ENCODE data around the gene LYRM7.

LYRM7 gene

GRCh38 chr5:131206772-131207171 lies 36.0 kb downstream of the LYRM7 start:
- Histone ChIP-seq H3K9me3 (ENCODE audit: control insufficient read depth, low read length) (no peaks in the 10 kb centered on the region), H3K9ac (ENCODE audit: low read length) (no peak overlapping the region), H3K36me3 (ENCODE audit: control insufficient read depth, insufficient read depth, low read length, severe bottlenecking) (no peaks in the 10 kb centered on the region), H3K4me3 (ENCODE audit: low read length) (no peak overlapping the region), H3K4me1 (ENCODE audit: control insufficient read depth, insufficient read depth, low read length) (peaks cover 10% of the 10 kb centered on the region), H3K27me3 (replicated peaks; ENCODE audit: control insufficient read depth, insufficient read depth, low read length) (no peaks in the 10 kb centered on the region)
- no peak for DNase-seq (ENCODE audit: low read depth)

GRCh38 chr5:131209175-131209505 lies 38.4 kb downstream of the LYRM7 start:
- Histone ChIP-seq H3K9me3 (ENCODE audit: control insufficient read depth, low read length) (no peaks in the 10 kb centered on the region), H3K4me1 (ENCODE audit: control insufficient read depth, insufficient read depth, low read length) (peaks cover 10% of the 10 kb centered on the region), H3K9ac (ENCODE audit: low read length) (no peak overlapping the region), H3K27me3 (replicated peaks; ENCODE audit: control insufficient read depth, insufficient read depth, low read length) (no peaks in the 10 kb centered on the region), H3K36me3 (ENCODE audit: control insufficient read depth, insufficient read depth, low read length, severe bottlenecking) (no peaks in the 10 kb centered on the region), H3K4me3 (ENCODE audit: low read length) (no peak overlapping the region)
- no peak for DNase-seq (ENCODE audit: low read depth)

DNA sequence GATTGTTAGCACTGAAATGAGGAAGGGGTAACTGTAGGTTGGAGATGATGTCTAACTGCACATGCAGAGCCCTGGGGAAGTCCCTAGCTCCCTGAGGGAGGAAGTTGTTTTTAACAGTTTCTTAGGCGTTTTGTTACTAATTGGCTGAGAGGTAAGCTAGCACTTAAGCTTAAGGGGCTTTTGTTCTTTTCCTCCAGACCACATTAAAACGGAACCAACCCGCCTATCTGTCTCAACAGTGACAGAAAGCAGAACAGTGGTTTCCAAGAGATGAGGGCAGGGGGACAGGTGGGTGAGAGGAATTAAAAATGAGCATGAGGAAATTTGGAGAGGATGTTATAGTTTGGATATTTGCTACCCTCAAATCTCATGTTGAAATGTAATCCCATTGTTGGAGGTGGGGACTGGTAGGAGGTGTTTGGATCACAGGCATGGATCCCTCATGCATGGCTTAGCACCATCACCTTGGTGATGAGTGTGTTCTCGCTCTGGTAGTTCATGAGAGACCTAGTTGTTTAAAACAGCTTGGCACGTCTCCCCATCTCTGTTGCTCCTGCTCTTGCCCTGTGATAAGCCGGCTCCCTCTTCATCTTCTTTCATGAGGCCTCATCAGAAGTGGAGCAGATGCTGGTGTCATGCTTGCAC lies 38.9 kb downstream of the LYRM7 start:
- no peak overlapping the region for H3K4me3 ChIP-seq (ENCODE audit: low read length)
- no peaks in the 10 kb centered on the region for H3K9me3 ChIP-seq (ENCODE audit: control insufficient read depth, low read length)
- no peaks in the 10 kb centered on the region for H3K27me3 ChIP-seq (replicated peaks; ENCODE audit: control insufficient read depth, insufficient read depth, low read length)
- H3K36me3 ChIP-seq (ENCODE audit: control insufficient read depth, insufficient read depth, low read length, severe bottlenecking) = no peaks in the 10 kb centered on the region
- no peak overlapping the region for H3K9ac ChIP-seq (ENCODE audit: low read length)
- H3K4me1 ChIP-seq (ENCODE audit: control insufficient read depth, insufficient read depth, low read length) = peaks cover 10% of the 10 kb centered on the region
- DNase-seq (ENCODE audit: low read depth) = no peak

DNA sequence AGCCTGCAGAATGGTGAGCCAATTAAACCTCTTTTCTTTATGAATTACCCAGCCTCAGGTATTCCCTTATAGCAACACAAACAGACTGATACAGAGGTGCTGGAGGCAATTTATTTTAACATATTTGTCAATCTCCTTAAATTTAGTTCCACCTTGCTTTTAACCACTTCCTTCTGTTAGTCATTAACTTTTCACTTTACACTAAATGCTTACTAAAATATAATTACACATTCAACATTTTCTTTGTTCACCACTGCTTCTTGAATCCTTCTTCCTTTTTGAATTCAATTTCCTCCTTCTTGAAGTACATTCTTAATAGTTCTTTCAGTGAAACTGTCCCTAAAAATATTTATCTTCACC lies 39.4 kb downstream of the LYRM7 start:
- no peak for DNase-seq (ENCODE audit: low read depth)
- H3K4me1 ChIP-seq (ENCODE audit: control insufficient read depth, insufficient read depth, low read length) = peaks cover 10% of the 10 kb centered on the region
- no peak overlapping the region for H3K9ac ChIP-seq (ENCODE audit: low read length)
- no peaks in the 10 kb centered on the region for H3K36me3 ChIP-seq (ENCODE audit: control insufficient read depth, insufficient read depth, low read length, severe bottlenecking)
- H3K4me3 ChIP-seq (ENCODE audit: low read length) = no peak overlapping the region
- no peaks in the 10 kb centered on the region for H3K9me3 ChIP-seq (ENCODE audit: control insufficient read depth, low read length)
- no peaks in the 10 kb centered on the region for H3K27me3 ChIP-seq (replicated peaks; ENCODE audit: control insufficient read depth, insufficient read depth, low read length)

- H3K9ac ChIP-seq (ENCODE audit: low read length) = no peak overlapping the region
- no peaks in the 10 kb centered on the region for H3K27me3 ChIP-seq (replicated peaks; ENCODE audit: control insufficient read depth, insufficient read depth, low read length)
- H3K36me3 ChIP-seq (ENCODE audit: control insufficient read depth, insufficient read depth, low read length, severe bottlenecking) = no peaks in the 10 kb centered on the region
- no peaks in the 10 kb centered on the region for H3K9me3 ChIP-seq (ENCODE audit: control insufficient read depth, low read length)
- H3K4me1 ChIP-seq (ENCODE audit: control insufficient read depth, insufficient read depth, low read length) = peaks cover 6% of the 10 kb centered on the region
- H3K4me3 ChIP-seq (ENCODE audit: low read length) = no peak overlapping the region
- DNase-seq (ENCODE audit: low read depth) = no peak
Measured at GRCh38 chr5:131211669-131212068, 40.9 kb downstream of the LYRM7 start.

DNA sequence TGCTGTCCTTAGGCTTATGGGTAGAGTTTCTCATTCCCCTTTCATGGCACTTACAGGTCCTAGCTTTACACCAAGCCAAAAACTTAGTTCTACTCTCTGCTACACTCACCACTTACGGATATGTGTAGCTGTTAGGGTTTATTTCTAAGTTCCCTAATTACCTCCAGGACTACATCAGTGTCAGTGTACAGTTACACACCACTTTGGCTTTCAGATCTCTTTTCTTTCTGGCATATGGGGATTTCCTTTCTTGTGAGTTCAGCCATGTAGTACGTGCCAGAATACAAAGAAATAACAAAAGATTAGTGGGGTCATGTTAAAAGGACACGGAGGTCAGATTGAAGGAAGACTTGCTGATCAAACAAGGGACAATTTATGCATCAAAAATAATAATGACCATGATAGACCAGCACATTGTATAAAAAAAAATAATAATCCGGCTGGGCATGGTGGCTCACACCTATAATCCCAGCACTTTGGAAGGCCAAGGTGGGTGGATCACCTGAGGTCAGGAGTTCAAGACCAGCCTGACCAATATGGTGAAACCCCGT lies 41.8 kb downstream of the LYRM7 start:
- no peak overlapping the region for H3K4me3 ChIP-seq (ENCODE audit: low read length)
- H3K27me3 ChIP-seq (replicated peaks; ENCODE audit: control insufficient read depth, insufficient read depth, low read length) = no peaks in the 10 kb centered on the region
- no peaks in the 10 kb centered on the region for H3K9me3 ChIP-seq (ENCODE audit: control insufficient read depth, low read length)
- no peak for DNase-seq (ENCODE audit: low read depth)
- H3K9ac ChIP-seq (ENCODE audit: low read length) = no peak overlapping the region
- H3K36me3 ChIP-seq (ENCODE audit: control insufficient read depth, insufficient read depth, low read length, severe bottlenecking) = no peaks in the 10 kb centered on the region
- H3K4me1 ChIP-seq (ENCODE audit: control insufficient read depth, insufficient read depth, low read length) = no peaks in the 10 kb centered on the region

DNA sequence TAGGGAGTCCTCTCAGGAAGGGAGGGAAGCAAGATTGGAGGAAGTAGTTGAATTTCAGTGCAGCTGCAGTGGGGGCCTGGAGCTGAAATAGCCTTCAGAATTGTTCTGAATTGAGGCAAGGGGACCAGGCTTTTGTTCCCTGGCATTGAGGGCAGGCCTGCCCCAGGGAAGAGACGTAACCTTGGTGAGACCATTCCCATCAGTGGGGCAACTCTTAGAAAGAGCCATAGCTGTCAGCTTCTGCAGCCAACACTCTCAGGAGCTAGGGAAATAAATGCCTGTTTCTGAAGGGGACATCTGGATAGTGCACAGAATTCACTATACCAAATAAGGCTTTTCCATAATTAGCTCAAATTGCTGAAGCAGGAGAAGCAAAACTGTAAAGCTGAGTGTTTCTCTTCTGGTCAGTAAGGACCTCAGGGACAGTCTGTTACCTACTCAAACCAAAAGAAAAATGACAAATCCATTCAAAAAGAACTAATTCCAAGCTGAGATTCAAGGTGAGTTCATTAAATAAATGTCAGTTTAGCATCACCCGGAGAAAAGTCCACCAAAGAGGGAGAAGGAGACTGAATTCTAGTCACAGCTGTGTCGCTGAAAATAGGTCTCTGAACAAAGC lies 44.0 kb downstream of the LYRM7 start:
- Histone ChIP-seq H3K4me1 (ENCODE audit: control insufficient read depth, insufficient read depth, low read length) (peaks cover 3% of the 10 kb centered on the region), H3K4me3 (ENCODE audit: low read length) (no peak overlapping the region), H3K27me3 (replicated peaks; ENCODE audit: control insufficient read depth, insufficient read depth, low read length) (no peaks in the 10 kb centered on the region), H3K9me3 (ENCODE audit: control insufficient read depth, low read length) (no peaks in the 10 kb centered on the region), H3K36me3 (ENCODE audit: control insufficient read depth, insufficient read depth, low read length, severe bottlenecking) (no peaks in the 10 kb centered on the region), H3K9ac (ENCODE audit: low read length) (no peak overlapping the region)
- peak; percentile 26 for DNase-seq (ENCODE audit: low read depth)

DNA sequence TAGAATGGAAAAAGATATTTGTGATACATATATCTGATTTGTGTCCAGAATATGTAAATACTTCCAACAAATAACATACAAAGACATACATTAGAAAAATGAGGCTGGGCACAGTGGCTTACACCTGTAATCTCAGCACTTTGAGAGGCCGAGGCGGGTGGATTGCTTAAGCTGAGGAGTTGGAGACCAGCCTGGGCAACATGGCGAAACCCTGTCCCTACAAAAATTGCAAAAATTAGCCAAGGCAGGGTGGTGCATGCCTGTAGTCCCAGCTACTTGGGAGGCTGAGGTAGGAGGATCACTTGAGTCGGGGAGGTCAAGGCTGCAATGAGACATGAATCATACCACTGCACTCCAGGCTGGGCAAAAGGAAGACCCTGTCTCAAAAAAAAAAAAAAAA lies 47.0 kb downstream of the LYRM7 start:
- DNase-seq (ENCODE audit: low read depth) = no peak
- Histone ChIP-seq H3K9me3 (ENCODE audit: control insufficient read depth, low read length) (no peaks in the 10 kb centered on the region), H3K9ac (ENCODE audit: low read length) (no peak overlapping the region)

DNA sequence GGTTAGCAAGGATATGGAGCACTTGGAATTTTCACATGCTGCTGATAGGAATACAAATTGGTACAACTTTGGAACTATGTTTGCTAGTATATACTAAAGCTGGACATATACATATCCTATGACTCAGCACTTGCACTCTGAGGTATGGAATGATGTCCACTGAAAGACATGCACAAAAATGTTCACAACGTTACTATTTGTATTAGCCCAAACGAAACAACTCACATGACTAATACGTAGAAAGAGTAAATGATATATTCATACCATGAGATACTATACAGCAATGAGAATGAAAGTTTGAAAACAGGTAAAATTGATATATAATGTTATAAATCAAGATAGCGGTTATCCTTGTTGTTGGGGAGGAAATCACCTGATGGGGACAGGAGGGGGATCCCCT lies 47.6 kb downstream of the LYRM7 start:
- Histone ChIP-seq H3K4me3 (ENCODE audit: low read length) (no peak overlapping the region), H3K36me3 (ENCODE audit: control insufficient read depth, insufficient read depth, low read length, severe bottlenecking) (no peaks in the 10 kb centered on the region), H3K9me3 (ENCODE audit: control insufficient read depth, low read length) (no peaks in the 10 kb centered on the region), H3K27me3 (replicated peaks; ENCODE audit: control insufficient read depth, insufficient read depth, low read length) (no peaks in the 10 kb centered on the region), H3K4me1 (ENCODE audit: control insufficient read depth, insufficient read depth, low read length) (peaks cover 20% of the 10 kb centered on the region), H3K9ac (ENCODE audit: low read length) (no peak overlapping the region)
- no peak for DNase-seq (ENCODE audit: low read depth)

More for the DNA sequence above, 47.0 kb downstream of the LYRM7 start:
- Histone ChIP-seq H3K27me3 (replicated peaks; ENCODE audit: control insufficient read depth, insufficient read depth, low read length) (no peaks in the 10 kb centered on the region), H3K36me3 (ENCODE audit: control insufficient read depth, insufficient read depth, low read length, severe bottlenecking) (no peaks in the 10 kb centered on the region), H3K4me3 (ENCODE audit: low read length) (no peak overlapping the region), H3K4me1 (ENCODE audit: control insufficient read depth, insufficient read depth, low read length) (peaks cover 16% of the 10 kb centered on the region)

- no peak overlapping the region for H3K4me3 ChIP-seq (ENCODE audit: low read length)
- H3K9ac ChIP-seq (ENCODE audit: low read length) = no peak overlapping the region
- peaks cover 20% of the 10 kb centered on the region for H3K4me1 ChIP-seq (ENCODE audit: control insufficient read depth, insufficient read depth, low read length)
- no peaks in the 10 kb centered on the region for H3K36me3 ChIP-seq (ENCODE audit: control insufficient read depth, insufficient read depth, low read length, severe bottlenecking)
- DNase-seq (ENCODE audit: low read depth) = no peak
- H3K27me3 ChIP-seq (replicated peaks; ENCODE audit: control insufficient read depth, insufficient read depth, low read length) = no peaks in the 10 kb centered on the region
- H3K9me3 ChIP-seq (ENCODE audit: control insufficient read depth, low read length) = no peaks in the 10 kb centered on the region
Measured at GRCh38 chr5:131220566-131220965, 49.8 kb downstream of the LYRM7 start.

- Histone ChIP-seq H3K36me3 (ENCODE audit: control insufficient read depth, insufficient read depth, low read length, severe bottlenecking) (no peaks in the 10 kb centered on the region), H3K4me3 (ENCODE audit: low read length) (no peak overlapping the region), H3K9me3 (ENCODE audit: control insufficient read depth, low read length) (no peaks in the 10 kb centered on the region), H3K27me3 (replicated peaks; ENCODE audit: control insufficient read depth, insufficient read depth, low read length) (no peaks in the 10 kb centered on the region), H3K9ac (ENCODE audit: low read length) (no peak overlapping the region), H3K4me1 (ENCODE audit: control insufficient read depth, insufficient read depth, low read length) (peaks cover 20% of the 10 kb centered on the region)
- no peak for DNase-seq (ENCODE audit: low read depth)
Measured at GRCh38 chr5:131221008-131221703, 50.4 kb downstream of the LYRM7 start.
